B cell (primary cell): ENCODE data around the gene ERMAP.

Experiments
- CTCF ChIP-seq: fragments of 200-600 bp; IDR thresholded peaks from one replicate; pipeline ENCODE4 v1.8.0; 2022; ENCODE audit warnings: antibody characterized with exemption, mild to moderate bottlenecking
- EZH2 ChIP-seq: IDR thresholded peaks from 2 replicates; pipeline ENCODE4 v1.6.1; 2012; ENCODE audit warnings: borderline replicate concordance, low read depth, mild to moderate bottlenecking, moderate library complexity, low read length; ENCODE audit not compliant: insufficient read depth, poor library complexity, severe bottlenecking

- TF ChIP-seq CTCF (no peak), EZH2 (no peak)
These were observed 69.9 kb downstream of the ERMAP start for GRCh38 chr1:42886800-42887199.
